Activated T-cell treated with anti-CD3 and anti-CD28 coated beads for 1 hour (primary cell): Measurements from ENCODE around the gene ATG2B.
"Not testable (repeated sequence)": the region's sequence is repeated elsewhere in the genome, so short reads cannot be mapped to it uniquely, and the experiment has no call there.

Experiments used
- DNase-seq: peaks from one replicate; pipeline ENCODE4 v3.0.0-alpha.2; 2020; ENCODE audit warnings: low read depth

The ATG2B gene

GRCh38 chr14:96380735-96381134, 17.6 kb upstream of the ATG2B start:
- no peak for DNase-seq

GRCh38 chr14:96376093-96376492, 13.0 kb upstream of the ATG2B start:
- DNase-seq, result no peak

GRCh38 chr14:96373538-96373937, 10.4 kb upstream of the ATG2B start:
- DNase-seq, result no peak

- no peak for DNase-seq
These were observed 7.4 kb upstream of the ATG2B start for GRCh38 chr14:96370528-96370927.

GRCh38 chr14:96368534-96368933, 5.4 kb upstream of the ATG2B start:
- DNase-seq, result no peak

GRCh38 chr14:96364962-96365361, 1.8 kb upstream of the ATG2B start:
- no peak for DNase-seq

- peak; percentile 22 for DNase-seq
These were observed 703 bp upstream of the ATG2B start for GRCh38 chr14:96363751-96364336.

GRCh38 chr14:96362071-96362964, 823 bp downstream of the ATG2B start:
- peak; percentile 25 for DNase-seq

- DNase-seq, result no peak
These were observed 3.2 kb downstream of the ATG2B start for GRCh38 chr14:96359959-96360358.

GRCh38 chr14:96357216-96357615, 5.9 kb downstream of the ATG2B start:
- DNase-seq, result no peak

- DNase-seq, result no peak
These were observed 8.9 kb downstream of the ATG2B start for GRCh38 chr14:96354246-96354645.

GRCh38 chr14:96352708-96353107, 10.4 kb downstream of the ATG2B start:
- no peak for DNase-seq

GRCh38 chr14:96351986-96352385, 11.2 kb downstream of the ATG2B start:
- no peak for DNase-seq

GRCh38 chr14:96349286-96350075, 13.7 kb downstream of the ATG2B start:
- no peak for DNase-seq

- not testable (repeated sequence) for DNase-seq
These were observed 15.2 kb downstream of the ATG2B start for GRCh38 chr14:96347957-96348356.

GRCh38 chr14:96345669-96346068, 17.5 kb downstream of the ATG2B start:
- DNase-seq, result no peak

- DNase-seq, result no peak
These were observed 21.8 kb downstream of the ATG2B start for GRCh38 chr14:96341323-96341722.

GRCh38 chr14:96338551-96338950, 24.6 kb downstream of the ATG2B start:
- DNase-seq, result no peak

- DNase-seq, result no peak
These were observed 38.9 kb downstream of the ATG2B start for GRCh38 chr14:96324219-96324618.

GRCh38 chr14:96320605-96321004, 42.5 kb downstream of the ATG2B start:
- DNase-seq, result no peak

GRCh38 chr14:96318836-96319235, 44.3 kb downstream of the ATG2B start:
- DNase-seq, result no peak

- no peak for DNase-seq
These were observed 47.1 kb downstream of the ATG2B start for GRCh38 chr14:96316087-96316486.

- DNase-seq, result no peak
These were observed 52.2 kb downstream of the ATG2B start for GRCh38 chr14:96310906-96311305.
